Measurements from ENCODE around the gene DYNLT1. TPM values are rescaled to one million over a fixed set of nuclear protein-coding genes. Genes with fewer than 3 reads are reported as not detected.

Gene DYNLT1
- total RNA-seq, 1 experiment from 2014 or later, result 105 TPM

GRCh38 chr6:158638324-158638854 lies 6.2 kb downstream of the DYNLT1 start:
- Histone ChIP-seq H4K8ac (replicated peaks; ENCODE audit: insufficient read length, low read depth, low read length) (no peak overlapping the region), H4K5ac (ENCODE audit: insufficient read length, low read depth, low read length) (no peak overlapping the region), H3K79me1 (ENCODE audit: insufficient read depth, low read depth, low read length, poor library complexity, severe bottlenecking) (no peaks in the 10 kb centered on the region), H3K9me3 (ENCODE audit: control insufficient read depth, low read depth, low read length) (no peaks in the 10 kb centered on the region), H4K20me1 (ENCODE audit: control insufficient read depth, insufficient read depth, insufficient read length) (no peaks in the 10 kb centered on the region), H3K27ac (ENCODE audit: insufficient read length, low read depth, low read length) (no peak overlapping the region), H3K56ac (ENCODE audit: insufficient read length, low read depth, low read length) (no peak overlapping the region), H3K27me3 (ENCODE audit: insufficient read depth, low read length) (no peaks in the 10 kb centered on the region), H2AFZ (ENCODE audit: low read length) (no peak overlapping the region), H3T11ph (ENCODE audit: low read length) (no peak overlapping the region), H3K4me1 (ENCODE audit: insufficient read depth, low read length) (no peaks in the 10 kb centered on the region), H2BK5ac (ENCODE audit: insufficient read length, low read length) (no peak overlapping the region), H3K18ac (ENCODE audit: insufficient read length, low read depth, low read length) (no peak overlapping the region), H4K91ac (ENCODE audit: insufficient read length, low read depth, low read length) (no peak overlapping the region), H2BK120ac (ENCODE audit: low read depth, low read length, poor library complexity, severe bottlenecking) (no peak overlapping the region), H3K4ac (ENCODE audit: low read depth, low read length) (no peak overlapping the region), H3K14ac (ENCODE audit: insufficient read depth, low read length) (no peak overlapping the region), H2AK5ac (ENCODE audit: insufficient read length, low read length) (no peak overlapping the region), H3K79me2 (ENCODE audit: insufficient read depth, low read length) (no peaks in the 10 kb centered on the region; the same call in 1 of the 2 replicates), H2BK20ac (ENCODE audit: low read depth, low read length, poor library complexity, severe bottlenecking) (no peak overlapping the region), H2BK15ac (ENCODE audit: low read depth, low read length) (no peak overlapping the region), H3K23ac (ENCODE audit: insufficient read length, low read depth, low read length) (no peak overlapping the region), H3K23me2 (ENCODE audit: insufficient read length, low read depth, low read length, poor library complexity, severe bottlenecking) (no peaks in the 10 kb centered on the region), H2BK12ac (ENCODE audit: insufficient read length, low read depth, low read length) (no peak overlapping the region), H3K4me2 (ENCODE audit: insufficient read depth, insufficient read length, low read length) (no peak overlapping the region), H3K9ac (ENCODE audit: extremely low read depth, insufficient read length, low read length) (no peak overlapping the region)
- H3K4me3 Mint-ChIP-seq, result no peak overlapping the region
- TF ChIP-seq CTCF (conservative IDR thresholded peaks at IDR 0.05), result no peak
- peaks cover 11 to 37% (median 36%) of the 10 kb centered on the region in 3 experiments; a peak in 6 of 7 replicates for H3K36me3 Mint-ChIP-seq (ENCODE audit: insufficient read depth in 1 of 3, low read depth in 3 of 3)
- no peak overlapping the region for H3K27ac Mint-ChIP-seq
- no peak for DNase-seq
- no peaks in the 10 kb centered on the region for H3K27me3 Mint-ChIP-seq (ENCODE audit: low read depth)
- no peaks in the 10 kb centered on the region for H3K9me3 Mint-ChIP-seq
- H3K4me1 Mint-ChIP-seq, result peaks cover 18 to 21% of the 10 kb centered on the region in 2 experiments
- no CpG with 5 or more reads among the region's 3 CpGs for WGBS (ENCODE audit: extremely low coverage, insufficient read length, low lambda C conversion rate)
